NCI-H82 treated with DMSO at 0.1 percent for 48 hours (cell line): Measurements from ENCODE around the gene UBE2D4.
"Not testable (repeated sequence)": the region's sequence is repeated elsewhere in the genome, so short reads cannot be mapped to it uniquely, and the experiment has no call there.

Source experiments
- DNase-seq: peaks from one replicate; lab custom pipeline; 2025; ENCODE audit not compliant: unreplicated experiment; lab: John Stamatoyannopoulos, UW

Gene UBE2D4

GRCh38 chr7:43960933-43961332, 34.7 kb downstream of the UBE2D4 start:
- DNase-seq, result no peak

- DNase-seq, result not testable (repeated sequence)
Observed at GRCh38 chr7:43966392-43966791, 40.2 kb downstream of the UBE2D4 start.

- DNase-seq, result not testable (repeated sequence)
Observed at GRCh38 chr7:43968172-43969040, 42.2 kb downstream of the UBE2D4 start.

GRCh38 chr7:43969586-43969985, 43.4 kb downstream of the UBE2D4 start:
- not testable (repeated sequence) for DNase-seq

- DNase-seq, result not testable (repeated sequence)
Observed at GRCh38 chr7:43970698-43971097, 44.5 kb downstream of the UBE2D4 start.

GRCh38 chr7:43974033-43974573, 47.9 kb downstream of the UBE2D4 start:
- DNase-seq, result not testable (repeated sequence)

- DNase-seq, result not testable (repeated sequence)
Observed at GRCh38 chr7:43974725-43975482, 48.7 kb downstream of the UBE2D4 start.

GRCh38 chr7:43977525-43977924, 51.3 kb downstream of the UBE2D4 start:
- no peak for DNase-seq

- not testable (repeated sequence) for DNase-seq
Observed at GRCh38 chr7:43978102-43978501, 51.9 kb downstream of the UBE2D4 start.

GRCh38 chr7:43982848-43983247, 56.6 kb downstream of the UBE2D4 start:
- DNase-seq, result not testable (repeated sequence)

GRCh38 chr7:43983736-43984135, 57.5 kb downstream of the UBE2D4 start:
- DNase-seq, result not testable (repeated sequence)

- DNase-seq, result peak; percentile 10
Observed at GRCh38 chr7:43985904-43986864, 59.9 kb downstream of the UBE2D4 start.

GRCh38 chr7:43987476-43987875, 61.2 kb downstream of the UBE2D4 start:
- DNase-seq, result not testable (repeated sequence)

- DNase-seq, result not testable (repeated sequence)
Observed at GRCh38 chr7:43990011-43990585, 63.9 kb downstream of the UBE2D4 start.

- DNase-seq, result not testable (repeated sequence)
Observed at GRCh38 chr7:43990829-43991228, 64.6 kb downstream of the UBE2D4 start.

GRCh38 chr7:43992896-43993295, 66.7 kb downstream of the UBE2D4 start:
- DNase-seq, result not testable (repeated sequence)

GRCh38 chr7:43994681-43995080, 68.4 kb downstream of the UBE2D4 start:
- not testable (repeated sequence) for DNase-seq

- DNase-seq, result not testable (repeated sequence)
Observed at GRCh38 chr7:43997532-43997931, 71.3 kb downstream of the UBE2D4 start, which contains the start of gene SPDYE1. Gene SPDYE1 (plus strand): TSS chr7:43997897. CDS start chr7:43999950, 2,053 bp downstream.
